Astrocyte of the cerebellum (primary cell): Measurements from ENCODE around the gene MGAT5.

Experiments used
- DNase-seq: peaks from one replicate; pipeline ENCODE4 v3.0.0-alpha.2; 2011; ENCODE audit warnings: low read depth
- H3K4me3 ChIP-seq: 2 replicates; pipeline ENCODE4 v1.5.1; 2011; ENCODE audit warnings: mild to moderate bottlenecking, low read depth, low read length, moderate library complexity
- CTCF ChIP-seq: IDR thresholded peaks from 2 replicates; pipeline ENCODE4 v1.5.1; 2012; ENCODE audit warnings: low read length, low read depth, moderate library complexity, mild to moderate bottlenecking; ENCODE audit errors: missing control alignments
- in situ Hi-C: cut with HindIII; loops from 2 replicates; pipeline ENCODE4 v1.10.0; 2017; ENCODE audit warnings: low sequenced_read_pairs

The MGAT5 gene

GRCh38 chr2:134232868-134233727 lies 20.8 kb upstream of the MGAT5 start:
- no peak for TF ChIP-seq CTCF
- in situ Hi-C loops, result no loop called here
- no peak for DNase-seq
- no peak overlapping the region for H3K4me3 ChIP-seq

GRCh38 chr2:134233728-134234136 lies 20.1 kb upstream of the MGAT5 start:
- in situ Hi-C loops, result no loop called here
- no peak overlapping the region for H3K4me3 ChIP-seq
- no peak for DNase-seq
- no peak for TF ChIP-seq CTCF

GRCh38 chr2:134234535-134234934 lies 19.3 kb upstream of the MGAT5 start:
- DNase-seq, result no peak
- in situ Hi-C loops, result no loop called here
- H3K4me3 ChIP-seq, result no peak overlapping the region
- no peak for TF ChIP-seq CTCF

GRCh38 chr2:134235510-134236144 lies 18.2 kb upstream of the MGAT5 start:
- H3K4me3 ChIP-seq, result no peak overlapping the region
- TF ChIP-seq CTCF, result no peak
- in situ Hi-C loops, result no loop called here
- DNase-seq, result no peak

GRCh38 chr2:134238371-134238770 lies 15.5 kb upstream of the MGAT5 start:
- no peak for TF ChIP-seq CTCF
- no peak for DNase-seq
- in situ Hi-C loops, result no loop called here
- H3K4me3 ChIP-seq, result no peak overlapping the region

- TF ChIP-seq CTCF, result no peak
- in situ Hi-C loops, result no loop called here
- no peak overlapping the region for H3K4me3 ChIP-seq
- DNase-seq, result no peak
Observed at GRCh38 chr2:134240061-134240460, 13.8 kb upstream of the MGAT5 start.
